Esophagus squamous epithelium (tissue), 4 donors: ENCODE results near the gene AP3B1.

Source experiments
- CTCF ChIP-seq, 6 experiments: fragments of 450-650 bp in 4 of 6; fragments of 200-600 bp in 2 of 6; sonication (generic) in 2 of 6; IDR thresholded peaks; one replicate each; pipeline ENCODE4 v1.5.1; 2016 to 2019; ENCODE audit warnings: antibody characterized with exemption in 6 of 6, mild to moderate bottlenecking in 4 of 6, moderate library complexity in 4 of 6
- POLR2A ChIP-seq, 4 donors: fragments of 450-650 bp; IDR thresholded peaks; one replicate each; pipeline ENCODE4 v1.6.1; 2017; ENCODE audit warnings: antibody characterized with exemption in 4 of 4, mild to moderate bottlenecking in 4 of 4, moderate library complexity in 3 of 4

GRCh38 chr5:78268356-78268755 lies 26.1 kb downstream of the AP3B1 start:
- TF ChIP-seq POLR2A (IDR thresholded peaks at IDR 0.05) (no peak), CTCF (IDR thresholded peaks at IDR 0.05) (no peak)
